Stomach (tissue), 4 donors: Measurements from ENCODE around the gene SLC25A12.

Experiments used
- CTCF ChIP-seq, 7 experiments: fragments of 450-650 bp in 4 of 7; fragments of 200-600 bp in 3 of 7; sonication (generic) in 3 of 7; IDR thresholded peaks; one replicate each; pipeline ENCODE4 v1.5.1; 2016 to 2019; ENCODE audit warnings: antibody characterized with exemption in 7 of 7, control low read depth in 2 of 7, mild to moderate bottlenecking in 1 of 7
- POLR2A ChIP-seq, 4 donors: fragments of 450-650 bp; IDR thresholded peaks; one replicate each; pipeline ENCODE4 v1.6.1; 2016; ENCODE audit warnings: antibody characterized with exemption in 4 of 4, control low read depth in 2 of 4, mild to moderate bottlenecking in 1 of 4, moderate library complexity in 1 of 4
- POLR2AphosphoS5 ChIP-seq, 3 donors: sonication (generic); formaldehyde crosslinking; IDR thresholded peaks; one replicate each; pipeline ENCODE4 v1.6.1; 2016; ENCODE audit warnings: antibody characterized with exemption in 3 of 3

- TF ChIP-seq CTCF (IDR thresholded peaks at IDR 0.05) (no peak), POLR2A (IDR thresholded peaks at IDR 0.05) (no peak), POLR2AphosphoS5 (IDR thresholded peaks at IDR 0.05) (no peak)
These were observed 19.5 kb upstream of the SLC25A12 start for GRCh38 chr2:171913517-171913916.
